MG63 (cell line): Measurements from ENCODE around the gene OMA1. TPM values are rescaled to one million over a fixed set of nuclear protein-coding genes. Genes with fewer than 3 reads are reported as not detected.

Experiments
- DNase-seq: peaks from one replicate; pipeline ENCODE4 v3.0.0-alpha.2; 2020
- H3K27me3 ChIP-seq: fragments of 250-450 bp; sonication (Bioruptor Pico); 2 replicates; pipeline ENCODE4 v1.5.1; 2020; ENCODE audit warnings: mild to moderate bottlenecking, moderate library complexity
- H3K36me3 ChIP-seq: fragments of 250-450 bp; sonication (Bioruptor Pico); 2 replicates; pipeline ENCODE4 v1.5.1; 2020; ENCODE audit warnings: mild to moderate bottlenecking, moderate library complexity
- H3K4me3 ChIP-seq: fragments of 250-450 bp; sonication (Bioruptor Pico); 2 replicates; pipeline ENCODE4 v1.5.1; 2020; ENCODE audit warnings: mild to moderate bottlenecking, moderate library complexity
- H3K9me3 ChIP-seq: fragments of 250-450 bp; sonication (Bioruptor Pico); 2 replicates; pipeline ENCODE4 v1.5.1; 2020; ENCODE audit warnings: mild to moderate bottlenecking, moderate library complexity
- total RNA-seq: library from RNA; depleted of rRNA; stranded (reverse); fragments of >200 nt; shearing (Covaris generic); gene quantifications from 2 replicates; pipeline ENCODE4 v1.2.3, GENCODE V29; 2014; ENCODE audit warnings: low replicate concordance

OMA1 gene
- total RNA-seq, 1 experiment from 2014 or later, result 24.3 TPM

GRCh38 chr1:58456470-58456869 is 90.1 kb downstream of the OMA1 start:
- DNase-seq, result peak; percentile 80
- Histone ChIP-seq H3K9me3 (0 out of 2 replicates have a peak, but pooled peaks cover 3% of the 10 kb centered on the region), H3K36me3 (no peaks in the 10 kb centered on the region), H3K4me3 (no peak overlapping the region), H3K27me3 (no peaks in the 10 kb centered on the region)

- no peak overlapping the region for H3K4me3 ChIP-seq
- H3K36me3 ChIP-seq, result no peaks in the 10 kb centered on the region
- no peak for DNase-seq
- 0 out of 2 replicates have a peak, but pooled peaks cover 3% of the 10 kb centered on the region for H3K9me3 ChIP-seq
- no peaks in the 10 kb centered on the region for H3K27me3 ChIP-seq
Measured at GRCh38 chr1:58454807-58455206, 91.7 kb downstream of the OMA1 start.

GRCh38 chr1:58454385-58454784 is 92.1 kb downstream of the OMA1 start:
- no peak for DNase-seq
- 0 out of 2 replicates have a peak, but pooled peaks cover 3% of the 10 kb centered on the region for H3K9me3 ChIP-seq

GRCh38 chr1:58451560-58452191 is 94.8 kb downstream of the OMA1 start:
- Histone ChIP-seq H3K4me3 (no peak overlapping the region), H3K9me3 (no peaks in the 10 kb centered on the region), H3K27me3 (no peaks in the 10 kb centered on the region), H3K36me3 (no peaks in the 10 kb centered on the region)
- no peak for DNase-seq

More at GRCh38 chr1:58454385-58454784, 92.1 kb downstream of the OMA1 start:
- H3K4me3 ChIP-seq, result no peak overlapping the region
- H3K36me3 ChIP-seq, result no peaks in the 10 kb centered on the region
- H3K27me3 ChIP-seq, result no peaks in the 10 kb centered on the region

GRCh38 chr1:58447886-58448285 is 98.6 kb downstream of the OMA1 start:
- no peak overlapping the region for H3K4me3 ChIP-seq
- H3K36me3 ChIP-seq, result no peaks in the 10 kb centered on the region
- H3K27me3 ChIP-seq, result no peaks in the 10 kb centered on the region
- no peak for DNase-seq
- no peaks in the 10 kb centered on the region for H3K9me3 ChIP-seq

- Histone ChIP-seq H3K4me3 (no peak overlapping the region), H3K36me3 (no peaks in the 10 kb centered on the region), H3K9me3 (no peaks in the 10 kb centered on the region), H3K27me3 (no peaks in the 10 kb centered on the region)
- no peak for DNase-seq
Measured at GRCh38 chr1:58447042-58447441, 99.5 kb downstream of the OMA1 start.

GRCh38 chr1:58446368-58446767 is 100.2 kb downstream of the OMA1 start:
- DNase-seq, result no peak
- no peaks in the 10 kb centered on the region for H3K27me3 ChIP-seq
- H3K36me3 ChIP-seq, result no peaks in the 10 kb centered on the region
- H3K9me3 ChIP-seq, result no peaks in the 10 kb centered on the region
- no peak overlapping the region for H3K4me3 ChIP-seq

GRCh38 chr1:58443986-58444868 is 102.3 kb downstream of the OMA1 start:
- Histone ChIP-seq H3K36me3 (no peaks in the 10 kb centered on the region), H3K9me3 (no peaks in the 10 kb centered on the region), H3K27me3 (no peaks in the 10 kb centered on the region), H3K4me3 (no peak overlapping the region)
- DNase-seq, result no peak

- no peaks in the 10 kb centered on the region for H3K27me3 ChIP-seq
- DNase-seq, result no peak
- H3K9me3 ChIP-seq, result no peaks in the 10 kb centered on the region
- no peaks in the 10 kb centered on the region for H3K36me3 ChIP-seq
- H3K4me3 ChIP-seq, result no peak overlapping the region
Measured at GRCh38 chr1:58442114-58442513, 104.4 kb downstream of the OMA1 start.

- Histone ChIP-seq H3K27me3 (no peaks in the 10 kb centered on the region), H3K9me3 (no peaks in the 10 kb centered on the region), H3K4me3 (no peak overlapping the region), H3K36me3 (no peaks in the 10 kb centered on the region)
- DNase-seq, result no peak
Measured at GRCh38 chr1:58441699-58442098, 104.8 kb downstream of the OMA1 start.

- H3K27me3 ChIP-seq, result no peaks in the 10 kb centered on the region
- no peak for DNase-seq
Measured at GRCh38 chr1:58440696-58441095, 105.8 kb downstream of the OMA1 start.

GRCh38 chr1:58439946-58440345 is 106.6 kb downstream of the OMA1 start:
- H3K36me3 ChIP-seq, result no peaks in the 10 kb centered on the region
- DNase-seq, result no peak

More at GRCh38 chr1:58440696-58441095, 105.8 kb downstream of the OMA1 start:
- Histone ChIP-seq H3K36me3 (no peaks in the 10 kb centered on the region), H3K9me3 (no peaks in the 10 kb centered on the region), H3K4me3 (no peak overlapping the region)

GRCh38 chr1:58438468-58438867 is 108.1 kb downstream of the OMA1 start:
- Histone ChIP-seq H3K4me3 (no peak overlapping the region), H3K9me3 (no peaks in the 10 kb centered on the region), H3K36me3 (no peaks in the 10 kb centered on the region), H3K27me3 (no peaks in the 10 kb centered on the region)
- no peak for DNase-seq

More at GRCh38 chr1:58439946-58440345, 106.6 kb downstream of the OMA1 start:
- Histone ChIP-seq H3K27me3 (no peaks in the 10 kb centered on the region), H3K9me3 (no peaks in the 10 kb centered on the region), H3K4me3 (no peak overlapping the region)

GRCh38 chr1:58437623-58438022 is 108.9 kb downstream of the OMA1 start:
- H3K4me3 ChIP-seq, result no peak overlapping the region
- H3K36me3 ChIP-seq, result no peaks in the 10 kb centered on the region
- DNase-seq, result no peak

GRCh38 chr1:58436615-58437297 is 109.8 kb downstream of the OMA1 start:
- Histone ChIP-seq H3K9me3 (no peaks in the 10 kb centered on the region), H3K4me3 (no peak overlapping the region), H3K36me3 (no peaks in the 10 kb centered on the region), H3K27me3 (no peaks in the 10 kb centered on the region)
- DNase-seq, result no peak

More at GRCh38 chr1:58437623-58438022, 108.9 kb downstream of the OMA1 start:
- no peaks in the 10 kb centered on the region for H3K27me3 ChIP-seq
- no peaks in the 10 kb centered on the region for H3K9me3 ChIP-seq

- no peak for DNase-seq
- Histone ChIP-seq H3K27me3 (no peaks in the 10 kb centered on the region), H3K36me3 (no peaks in the 10 kb centered on the region), H3K4me3 (no peak overlapping the region), H3K9me3 (no peaks in the 10 kb centered on the region)
Measured at GRCh38 chr1:58435376-58435775, 111.2 kb downstream of the OMA1 start.

- Histone ChIP-seq H3K36me3 (no peaks in the 10 kb centered on the region), H3K4me3 (no peak overlapping the region), H3K27me3 (no peaks in the 10 kb centered on the region), H3K9me3 (no peaks in the 10 kb centered on the region)
- DNase-seq, result no peak
Measured at GRCh38 chr1:58434607-58435006, 111.9 kb downstream of the OMA1 start.
